ENCODE measurements around the gene MRNIP.
"Not testable (repeated sequence)": the region's sequence is repeated elsewhere in the genome, so short reads cannot be mapped to it uniquely, and the experiment has no call there.

MRNIP gene

DNA sequence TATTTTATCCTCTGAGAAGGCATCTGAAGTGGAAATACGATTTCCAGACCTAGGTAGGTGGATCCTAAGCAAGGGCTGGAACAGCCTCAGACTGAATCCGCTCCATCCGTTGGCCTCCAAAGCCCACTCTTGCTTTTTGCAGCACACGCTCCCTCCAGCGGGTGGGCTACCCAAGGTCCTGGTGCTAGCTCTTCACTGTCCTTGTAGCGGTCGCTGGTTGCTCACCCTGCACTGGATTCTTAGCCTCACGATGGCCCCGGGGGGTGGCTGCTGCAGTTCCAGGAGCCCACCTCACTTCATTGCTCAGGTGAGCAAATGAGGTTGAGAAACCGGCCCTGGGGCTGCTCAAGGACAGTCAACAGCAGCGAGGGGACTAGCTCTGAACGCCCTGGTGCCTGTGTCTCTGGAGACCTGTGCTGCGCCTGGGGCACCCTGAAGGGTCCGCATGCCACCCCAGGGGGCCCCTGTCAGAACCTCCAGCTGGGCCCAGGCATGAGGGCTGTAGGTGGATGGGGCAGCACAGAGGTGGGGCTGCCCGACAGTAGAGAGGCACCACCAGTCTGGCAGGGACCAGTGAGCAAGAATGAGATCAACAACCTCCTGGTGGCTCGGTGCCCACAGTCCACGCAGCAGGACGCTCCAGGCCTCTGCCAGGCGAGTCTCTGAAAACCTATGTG lies 56.3 kb downstream of the MRNIP start:
- DNase-seq = peak; percentile 42

DNA sequence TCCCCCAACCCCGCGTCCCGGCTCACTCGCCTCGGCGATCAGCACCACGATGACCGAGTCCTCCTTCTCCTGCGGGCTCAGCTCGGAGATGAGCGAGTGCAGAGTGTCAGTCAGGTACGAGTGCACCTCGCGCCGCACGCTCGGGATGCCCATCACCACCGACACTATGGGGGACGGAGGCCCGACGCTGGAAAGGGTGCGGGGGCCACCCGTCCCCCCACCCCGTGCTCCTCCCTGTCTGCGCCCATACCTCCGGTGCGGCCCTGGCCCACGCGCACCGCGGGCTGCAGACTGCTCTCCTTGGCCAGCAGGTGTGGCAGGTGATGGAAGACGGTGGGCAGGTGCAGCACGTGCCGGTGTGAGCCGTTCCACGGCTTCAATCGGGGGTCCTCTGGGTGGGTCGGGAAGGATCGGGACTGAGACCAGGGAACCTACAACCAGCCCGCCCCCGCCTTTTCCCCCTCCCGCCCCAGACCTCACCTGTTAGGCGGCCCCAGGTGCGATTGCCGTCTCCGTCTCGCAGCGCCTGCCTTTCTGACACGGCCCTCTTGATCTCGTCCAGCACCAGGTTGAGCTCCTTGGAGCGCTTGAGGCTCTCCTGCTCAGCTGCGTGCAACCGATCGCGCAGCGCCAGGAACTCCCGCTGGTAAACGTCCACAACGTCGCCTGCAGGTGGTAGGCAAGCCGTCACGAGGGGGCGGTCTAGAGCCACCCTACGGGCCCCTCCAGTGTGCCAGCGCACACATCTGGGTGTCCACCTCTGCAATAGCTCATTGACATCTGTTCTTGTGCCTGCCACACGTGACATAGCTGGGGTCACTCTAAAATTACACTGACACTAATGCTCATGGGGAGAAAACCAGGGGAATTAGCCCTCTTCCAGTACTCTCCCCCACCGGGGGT lies 57.1 kb downstream of the MRNIP start:
- peak; percentile 34 for DNase-seq

DNA sequence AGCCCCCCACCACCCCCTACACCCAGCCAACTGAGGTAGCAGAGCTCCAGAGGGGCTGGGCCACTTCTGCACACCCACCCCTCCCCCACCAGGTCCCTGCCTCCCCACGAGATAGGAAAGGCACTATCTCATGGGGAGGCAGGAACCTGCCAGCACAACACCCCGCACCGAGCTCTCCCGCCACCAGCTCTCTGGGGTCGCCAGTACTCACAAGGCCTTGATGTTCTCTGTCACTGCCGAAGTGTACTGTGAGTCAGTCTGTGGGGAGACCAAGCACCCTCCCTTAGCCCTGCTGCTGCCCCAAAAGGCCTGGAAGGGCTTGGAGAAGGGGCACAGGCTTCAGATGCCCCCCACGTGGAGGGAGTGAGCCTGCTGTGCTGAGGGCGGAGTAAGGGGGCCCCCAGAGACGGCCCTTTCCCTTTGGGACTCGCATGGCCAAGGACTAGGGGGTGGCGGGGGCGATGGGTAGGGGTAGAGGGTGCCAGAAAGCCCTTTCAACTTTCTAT lies 57.9 kb downstream of the MRNIP start:
- DNase-seq = no peak

DNA sequence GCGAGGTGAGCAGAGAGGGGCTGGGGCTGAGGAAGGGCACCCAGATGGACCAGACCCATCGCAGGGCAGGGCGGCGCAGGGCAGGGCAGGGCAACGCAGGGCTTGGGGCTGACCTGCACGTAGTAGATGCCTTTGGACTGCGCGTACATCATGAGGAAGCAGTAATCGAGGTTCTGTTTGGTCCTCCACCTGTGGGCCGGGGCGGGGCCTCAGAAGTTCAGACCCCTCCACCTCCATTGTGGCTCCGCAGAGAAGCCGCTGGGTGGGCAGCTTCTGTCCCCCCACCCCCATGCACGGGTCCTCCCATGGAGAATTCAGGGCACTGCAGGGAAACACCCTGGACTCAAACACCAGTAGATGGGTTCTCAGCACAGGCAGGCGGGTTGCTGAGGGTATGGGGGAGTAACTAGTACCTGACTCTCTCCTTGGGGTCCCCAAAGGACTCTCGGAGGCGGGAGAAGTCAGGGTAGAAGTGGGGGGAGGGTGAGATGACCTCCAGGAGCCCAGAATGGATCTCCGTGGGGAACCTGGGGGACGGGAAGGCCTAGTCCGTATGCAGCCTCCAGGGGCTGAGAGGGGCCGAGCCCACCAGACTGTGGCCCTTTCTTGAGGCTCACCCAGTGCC lies 58.4 kb downstream of the MRNIP start:
- no peak for DNase-seq

DNA sequence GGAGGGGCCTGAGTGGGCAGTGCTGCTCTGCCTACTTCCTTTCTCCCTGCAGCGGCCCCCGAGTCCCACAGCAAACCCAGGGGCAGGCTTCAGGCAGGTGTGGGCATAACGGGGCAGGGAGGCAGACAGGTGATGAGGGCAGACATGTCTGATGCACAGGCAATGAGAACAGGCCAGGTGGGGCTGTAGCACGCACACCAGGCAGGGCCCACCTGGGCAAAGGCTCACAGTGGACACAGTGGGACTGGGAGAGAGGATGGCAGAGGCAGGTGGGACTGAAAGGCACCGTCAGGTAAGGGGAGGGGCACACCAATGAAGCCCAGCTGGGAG lies 59.0 kb downstream of the MRNIP start:
- DNase-seq = no peak

DNA sequence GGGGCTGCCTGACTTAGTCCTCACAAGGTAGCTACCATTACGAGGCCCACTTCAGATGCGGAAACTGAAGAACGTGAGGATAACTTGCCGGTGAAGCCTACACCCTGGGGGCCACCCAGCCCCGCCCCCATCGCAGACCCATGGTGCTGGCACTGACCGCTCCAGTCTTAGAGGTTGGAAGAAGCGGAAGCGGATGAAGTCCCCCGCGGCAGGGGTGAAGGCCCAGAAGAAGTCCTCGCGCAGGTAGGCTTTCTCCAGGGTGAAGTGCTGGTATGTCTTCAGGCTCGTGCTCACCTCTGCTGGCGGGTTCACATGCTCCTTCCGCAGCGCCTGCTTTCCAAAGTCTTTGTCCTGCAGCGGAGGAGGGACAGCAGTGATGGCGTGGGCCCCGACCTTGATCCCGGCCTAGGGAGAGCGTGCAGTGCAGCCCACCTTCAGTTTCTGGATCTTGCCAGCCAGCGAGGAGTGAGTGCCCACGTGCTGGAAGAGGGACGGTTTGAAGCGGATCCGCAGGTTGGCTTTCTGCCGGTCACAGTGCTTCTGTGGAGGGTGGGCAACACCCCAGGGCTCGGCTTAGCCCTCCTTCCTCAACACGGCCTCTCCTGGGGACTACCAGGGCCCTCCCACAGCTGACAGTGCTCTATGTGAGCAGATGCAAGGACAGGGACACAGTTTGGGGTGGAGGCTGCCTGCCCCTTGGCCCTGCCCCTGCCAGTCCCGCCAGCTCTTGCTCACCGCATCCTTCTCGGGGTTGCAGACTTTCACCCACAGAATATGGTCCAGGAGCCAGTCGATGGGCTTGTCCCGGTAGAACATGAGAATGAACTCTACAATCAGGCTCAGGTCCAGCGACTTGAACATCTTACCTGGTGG lies 59.6 kb downstream of the MRNIP start:
- no peak for DNase-seq

DNA sequence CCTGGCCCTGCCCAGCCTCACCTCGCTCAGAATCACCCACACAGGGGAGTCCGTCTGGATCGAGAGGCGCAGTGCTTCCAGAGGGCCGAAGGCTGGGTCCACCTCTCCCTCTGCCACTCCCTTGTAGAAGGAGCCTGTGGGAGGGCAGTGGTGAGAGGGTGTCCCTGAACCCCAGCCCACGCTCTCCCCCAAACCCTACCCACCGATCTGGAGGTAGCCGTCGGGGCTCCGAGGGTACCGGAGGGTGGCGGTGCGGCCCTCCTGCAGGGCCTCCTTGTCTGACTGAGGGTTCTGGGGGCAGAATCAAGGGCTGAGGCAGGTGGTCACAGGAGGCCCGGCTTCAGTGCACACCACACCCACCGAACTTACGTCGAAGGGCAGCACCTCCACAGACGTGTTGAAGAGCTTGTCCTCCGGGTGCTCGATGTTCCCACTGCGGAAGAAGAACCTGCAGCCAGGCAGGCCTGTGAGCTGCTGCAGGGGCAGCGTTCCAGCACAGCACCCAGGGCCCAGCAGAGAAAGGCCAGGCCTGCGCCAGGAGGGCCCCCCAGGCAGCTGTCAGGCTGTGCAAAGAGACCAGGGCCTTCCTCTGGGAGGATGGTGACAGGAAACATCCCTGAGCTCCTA lies 60.4 kb downstream of the MRNIP start:
- no peak for DNase-seq

DNA sequence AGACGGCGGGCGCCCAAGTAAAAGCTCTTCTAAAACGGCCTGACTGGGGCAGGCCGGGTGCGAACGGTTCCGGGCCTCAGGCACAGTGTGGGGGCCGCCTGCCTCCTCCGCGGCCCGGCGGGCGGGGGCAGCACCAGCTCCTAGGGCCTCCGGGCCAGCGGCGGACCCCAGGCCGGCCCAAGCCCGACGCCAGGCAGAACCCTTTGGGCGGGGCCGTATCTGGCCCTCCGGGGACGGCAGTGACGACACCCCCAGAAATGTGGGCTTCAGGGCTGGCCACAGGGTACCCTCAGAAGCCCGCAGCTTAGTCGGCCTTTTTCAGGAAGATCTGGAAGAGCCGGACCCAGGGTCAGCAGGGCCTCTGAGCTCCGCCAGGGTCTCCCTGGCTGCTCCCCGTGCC lies 60.9 kb downstream of the MRNIP start:
- no peak for DNase-seq

DNA sequence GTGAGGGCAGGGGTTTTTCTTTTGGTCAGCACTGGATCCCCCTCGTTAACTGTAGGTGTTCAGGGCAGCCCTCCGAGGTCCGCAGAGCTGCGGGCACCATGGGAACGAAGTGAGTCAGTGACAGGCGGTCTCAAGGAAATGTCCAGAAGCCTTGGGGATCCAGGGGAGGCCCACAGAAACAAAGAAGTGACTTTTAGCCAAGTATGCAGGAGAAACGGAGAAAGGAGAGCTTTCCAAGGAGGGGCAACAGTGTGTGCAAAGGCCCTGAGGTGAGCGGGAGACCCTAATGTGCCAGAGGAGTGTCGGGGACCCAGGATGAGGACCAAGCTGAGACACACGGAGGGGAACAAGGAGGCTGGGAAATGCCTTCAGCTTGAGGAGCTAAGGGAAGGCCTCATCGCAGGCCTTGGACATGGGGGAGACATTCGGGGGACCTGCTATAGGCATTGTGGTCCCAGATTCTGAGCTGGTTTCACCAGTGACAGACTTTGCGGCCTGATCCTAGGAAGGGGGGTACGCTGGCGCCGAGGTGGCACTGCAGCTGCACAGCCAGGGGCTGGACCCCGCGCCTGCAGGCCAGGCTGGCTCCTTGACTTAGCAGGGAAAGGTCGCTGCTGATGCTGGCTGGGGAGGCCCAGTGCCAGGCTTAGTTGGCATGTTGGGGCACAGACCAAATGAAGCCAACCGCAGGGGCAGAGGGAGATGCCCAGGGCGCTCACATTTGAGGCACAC lies 61.6 kb downstream of the MRNIP start:
- no peak for DNase-seq

DNA sequence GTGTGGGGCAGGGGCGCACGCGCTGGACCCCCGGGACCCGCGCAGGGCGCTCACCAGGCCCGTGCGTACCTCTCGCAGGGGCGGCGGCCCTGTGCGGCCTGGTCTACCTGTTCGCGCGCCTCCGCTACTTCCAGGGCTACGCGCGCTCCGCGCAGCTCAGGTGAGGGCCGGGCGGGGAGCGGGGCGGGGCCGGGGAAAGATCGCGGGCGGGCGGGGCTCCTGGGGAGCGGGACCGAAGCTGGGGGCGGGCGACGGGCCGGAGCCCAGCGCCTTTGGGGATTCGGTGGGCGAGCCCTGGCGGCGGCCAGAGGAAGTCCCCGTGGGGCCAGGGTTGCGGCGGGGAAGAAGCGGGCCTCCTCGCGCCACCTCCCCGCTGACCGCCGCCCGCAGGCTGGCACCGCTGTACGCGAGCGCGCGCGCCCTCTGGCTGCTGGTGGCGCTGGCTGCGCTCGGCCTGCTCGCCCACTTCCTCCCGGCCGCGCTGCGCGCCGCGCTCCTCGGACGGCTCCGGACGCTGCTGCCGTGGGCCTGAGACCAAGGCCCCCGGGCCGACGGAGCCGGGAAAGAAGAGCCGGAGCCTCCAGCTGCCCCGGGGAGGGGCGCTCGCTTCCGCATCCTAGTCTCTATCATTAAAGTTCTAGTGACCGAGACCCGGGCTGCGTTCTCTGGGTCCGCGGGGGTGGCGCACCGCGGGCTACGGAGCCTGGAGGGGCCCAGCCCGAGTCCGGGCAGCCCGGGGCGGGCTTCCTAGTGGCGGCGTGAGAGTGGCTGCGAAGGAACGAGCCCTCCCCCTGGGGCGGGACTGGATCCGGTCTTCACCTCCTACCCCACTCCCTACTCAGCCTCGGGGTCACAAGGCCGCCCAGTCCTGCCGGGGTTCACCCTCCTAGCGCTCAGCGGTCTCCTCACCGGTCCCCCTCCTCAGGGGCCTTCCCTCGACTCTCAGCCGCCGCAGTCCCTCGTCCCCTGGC lies 62.5 kb downstream of the MRNIP start:
- DNase-seq = peak; percentile 97

DNA sequence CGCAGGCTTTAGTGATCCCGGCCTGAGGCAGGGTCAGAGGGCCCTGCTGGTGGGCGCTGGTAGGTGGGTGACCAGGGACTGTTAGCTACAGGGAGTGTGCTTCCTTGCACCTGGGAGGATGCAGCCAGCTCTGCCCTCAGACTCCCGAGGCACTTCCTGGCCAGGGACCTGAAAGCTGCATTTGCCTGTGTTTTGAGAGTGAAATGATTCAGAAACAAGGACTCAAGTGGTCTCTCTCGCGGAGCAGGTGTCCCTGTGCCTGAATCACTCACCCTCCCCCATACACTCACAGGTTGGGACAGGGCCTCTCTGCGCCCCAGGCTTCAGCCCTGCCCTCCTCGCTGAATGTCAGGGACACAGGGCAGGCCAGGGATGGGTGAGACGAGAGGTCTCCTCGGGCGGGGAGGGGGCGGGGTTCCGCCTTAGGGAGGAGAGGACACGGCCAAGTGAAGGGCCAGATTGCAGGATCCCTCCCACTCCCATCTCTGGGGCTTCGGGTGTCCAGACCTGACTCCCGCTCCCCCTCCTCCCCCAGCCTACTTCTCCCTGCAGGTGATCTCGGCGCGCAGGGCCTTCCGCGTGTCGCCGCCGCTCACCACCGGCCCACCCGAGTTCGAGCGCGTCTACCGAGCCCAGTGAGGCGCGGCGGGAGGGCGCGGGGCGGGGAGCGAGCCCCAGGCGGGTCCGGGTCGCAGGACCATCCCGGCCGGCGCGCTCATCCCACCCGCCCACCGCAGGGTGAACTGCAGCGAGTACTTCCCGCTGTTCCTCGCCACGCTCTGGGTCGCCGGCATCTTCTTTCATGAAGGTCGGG lies 63.4 kb downstream of the MRNIP start:
- peak; percentile 79 for DNase-seq

DNA sequence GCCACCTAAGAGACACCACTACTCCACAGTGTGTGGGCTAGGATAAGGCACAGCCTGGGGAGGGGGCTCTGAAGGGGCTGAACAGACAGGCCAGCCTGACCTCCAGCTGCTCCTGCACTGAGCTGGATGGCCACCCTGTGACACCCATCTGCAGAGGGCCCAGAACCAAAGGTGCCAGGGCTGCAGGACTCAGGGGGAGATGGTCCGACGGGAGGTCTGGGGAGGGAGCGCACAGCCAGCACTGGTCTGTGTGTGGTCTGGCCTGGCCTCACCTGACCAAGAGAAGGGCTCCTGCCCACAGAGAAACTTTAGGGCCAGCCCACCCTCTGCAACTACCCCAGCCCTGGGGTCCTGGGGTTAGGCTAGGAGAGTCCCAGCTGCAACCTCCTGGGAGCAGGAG lies 64.0 kb downstream of the MRNIP start:
- DNase-seq = no peak

DNA sequence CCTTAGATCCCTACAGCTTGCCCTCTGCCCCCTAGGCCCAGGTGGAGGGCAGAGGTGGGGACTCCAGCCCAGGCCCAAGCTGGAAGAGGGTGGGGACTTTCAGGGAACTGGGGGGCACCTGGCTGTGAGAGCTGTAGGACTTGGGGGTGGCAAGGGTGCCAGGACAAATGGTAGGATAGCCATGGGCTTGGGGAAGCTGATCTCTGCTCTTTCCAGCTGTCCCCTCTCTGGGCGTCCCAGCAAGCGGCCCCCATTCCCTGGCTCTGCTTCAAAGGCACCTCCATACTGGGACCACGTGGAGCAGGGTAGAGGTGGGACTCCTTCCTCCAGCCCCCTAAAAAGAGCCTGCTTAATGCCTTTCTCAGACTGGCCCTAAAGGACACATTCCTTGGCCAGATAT lies 64.4 kb downstream of the MRNIP start:
- no peak for DNase-seq

DNA sequence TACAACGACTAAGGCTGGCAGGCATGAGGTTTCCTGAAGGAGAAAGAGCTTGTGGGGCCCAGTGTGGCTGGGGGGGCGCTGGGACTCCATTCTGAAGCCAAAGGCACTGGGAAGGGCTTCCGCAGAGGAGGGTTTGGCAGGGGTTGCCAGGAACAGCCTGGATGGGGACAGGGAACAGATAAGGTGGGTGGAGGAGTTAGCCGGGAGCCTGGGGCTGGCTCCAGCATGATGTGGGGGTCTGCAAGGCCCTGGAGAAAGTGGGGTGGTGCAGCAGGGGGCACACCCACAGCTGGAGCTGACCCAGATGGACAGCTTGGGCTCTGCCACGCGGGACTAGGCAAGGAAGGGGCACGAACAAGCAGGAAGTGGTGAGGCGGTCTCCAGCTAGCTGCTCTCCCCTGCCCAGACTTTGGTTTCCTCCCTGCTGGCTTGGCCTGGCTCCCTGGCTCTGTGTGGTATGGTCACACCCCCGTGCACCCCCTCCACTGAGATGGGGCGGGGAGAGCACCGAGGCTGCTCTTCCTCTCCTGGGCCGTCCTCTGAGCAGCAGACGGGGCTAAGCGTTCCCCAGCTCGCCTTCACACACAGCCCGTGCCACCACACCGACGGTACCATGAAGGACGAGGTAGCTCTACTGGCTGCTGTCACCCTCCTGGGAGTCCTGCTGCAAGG lies 65.0 kb downstream of the MRNIP start, which contains the start of gene LTC4S:
Gene LTC4S (plus strand): TSS at position 519 of the 672 bp plus-strand sequence. CDS start 95 bp downstream, at position 614.
- DNase-seq = no peak

DNA sequence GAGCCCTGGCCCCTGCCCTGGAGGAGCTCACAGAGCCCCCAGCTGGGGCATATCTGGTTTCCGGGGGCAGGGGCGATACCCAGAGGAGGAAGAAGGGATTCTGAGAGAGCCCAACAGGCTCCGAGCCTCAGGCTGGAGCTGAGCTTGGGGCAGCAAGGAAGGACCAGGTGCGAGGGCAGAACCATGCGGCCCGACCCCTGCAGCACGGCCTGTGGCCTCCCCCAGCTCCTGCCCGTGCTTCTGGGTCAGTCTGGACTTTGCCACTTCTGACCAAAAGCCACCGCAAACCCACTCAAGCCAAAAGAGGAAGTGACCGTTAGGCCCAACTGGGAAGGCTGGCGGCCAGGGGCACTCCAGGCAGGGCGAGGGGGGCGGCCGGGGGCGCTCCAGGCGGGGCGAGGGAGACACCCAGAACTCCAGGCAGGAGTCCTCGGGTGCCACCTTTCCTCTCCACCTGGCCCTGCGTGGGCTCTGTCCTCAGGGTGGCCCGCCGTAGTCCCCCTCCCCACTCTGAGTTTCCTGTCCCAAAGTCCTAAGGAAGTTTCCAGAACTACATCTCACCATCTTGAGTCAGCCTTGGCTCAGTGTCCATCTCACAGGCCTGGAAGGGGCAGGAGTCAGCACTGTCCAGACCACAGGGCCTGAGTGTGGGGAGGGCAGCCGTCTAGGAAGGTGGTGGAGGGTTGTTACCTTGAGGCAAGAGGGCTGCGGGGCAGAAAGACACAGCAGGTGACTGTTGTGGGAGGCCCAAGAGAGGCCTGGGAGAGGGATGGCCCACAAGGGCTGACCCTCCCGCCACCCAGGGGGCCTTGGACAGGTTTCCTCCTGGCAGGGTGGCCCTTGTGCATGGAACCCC lies 65.8 kb downstream of the MRNIP start:
- no peak for DNase-seq

DNA sequence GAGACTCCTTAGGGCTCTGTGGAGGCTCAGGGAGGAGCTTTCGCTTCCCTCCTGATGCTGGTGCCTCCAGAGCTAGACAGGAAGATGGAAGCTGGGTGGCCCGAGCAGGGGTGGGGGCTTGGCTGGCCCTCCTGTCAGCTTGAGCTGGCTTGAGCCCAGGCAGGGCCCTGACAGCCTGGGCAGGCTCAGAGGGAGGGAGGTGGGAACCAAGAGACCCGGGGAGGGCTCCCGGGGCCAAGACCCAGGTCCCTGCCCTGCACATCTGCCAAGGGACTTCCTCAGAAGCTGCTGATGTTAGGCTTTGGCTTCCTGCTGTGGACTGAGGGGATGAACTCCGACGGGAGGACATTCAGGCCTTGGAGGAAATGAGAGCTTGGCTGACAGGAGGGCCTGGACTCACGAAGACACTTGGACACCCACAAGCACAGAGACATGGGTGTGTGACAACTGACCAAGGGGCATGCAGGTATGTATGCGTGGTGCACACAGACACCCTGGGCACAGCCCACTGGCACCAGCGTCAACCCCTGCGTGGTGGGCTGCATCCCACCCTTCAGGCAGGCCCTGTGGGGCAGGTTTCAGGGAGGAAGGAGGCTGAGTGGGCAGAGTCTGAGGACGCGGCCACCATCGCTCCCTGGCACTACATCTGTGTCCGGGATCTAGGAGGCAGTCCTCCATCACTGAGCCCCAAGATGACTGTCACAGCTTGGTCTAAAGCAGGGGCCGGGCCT lies 66.6 kb downstream of the MRNIP start:
- no peak for DNase-seq

DNA sequence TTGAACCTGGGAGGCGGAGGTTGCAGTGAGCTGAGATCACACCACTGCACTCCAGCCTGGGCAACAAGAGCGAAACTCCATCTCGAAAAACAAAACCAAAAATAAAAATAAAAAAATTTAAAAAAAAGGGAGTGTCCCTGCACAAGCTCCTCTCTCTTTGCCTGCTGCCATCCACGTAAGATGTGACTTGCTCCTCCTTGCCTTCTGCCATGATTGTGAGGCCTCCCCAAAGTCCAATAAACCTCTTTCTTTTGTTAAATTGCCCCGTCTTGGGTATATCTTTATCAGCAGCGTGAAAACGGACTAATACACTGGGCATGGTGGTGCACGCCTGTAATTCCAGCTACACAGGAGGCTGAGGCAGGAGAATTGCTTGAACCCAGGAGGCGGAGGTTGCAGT lies 69.3 kb downstream of the MRNIP start:
- DNase-seq = not testable (repeated sequence)
